ENCODE measurements around the gene SORL1-AS1.
"Not testable (repeated sequence)": the region's sequence is repeated elsewhere in the genome, so short reads cannot be mapped to it uniquely, and the experiment has no call there.

SORL1-AS1 gene

GRCh38 chr11:121426476-121427399 lies 26.0 kb downstream of the SORL1-AS1 start:
- no peak for DNase-seq

GRCh38 chr11:121425828-121426227 lies 26.9 kb downstream of the SORL1-AS1 start:
- no peak for DNase-seq

GRCh38 chr11:121422675-121423074 lies 30.1 kb downstream of the SORL1-AS1 start:
- DNase-seq, result no peak

DNA sequence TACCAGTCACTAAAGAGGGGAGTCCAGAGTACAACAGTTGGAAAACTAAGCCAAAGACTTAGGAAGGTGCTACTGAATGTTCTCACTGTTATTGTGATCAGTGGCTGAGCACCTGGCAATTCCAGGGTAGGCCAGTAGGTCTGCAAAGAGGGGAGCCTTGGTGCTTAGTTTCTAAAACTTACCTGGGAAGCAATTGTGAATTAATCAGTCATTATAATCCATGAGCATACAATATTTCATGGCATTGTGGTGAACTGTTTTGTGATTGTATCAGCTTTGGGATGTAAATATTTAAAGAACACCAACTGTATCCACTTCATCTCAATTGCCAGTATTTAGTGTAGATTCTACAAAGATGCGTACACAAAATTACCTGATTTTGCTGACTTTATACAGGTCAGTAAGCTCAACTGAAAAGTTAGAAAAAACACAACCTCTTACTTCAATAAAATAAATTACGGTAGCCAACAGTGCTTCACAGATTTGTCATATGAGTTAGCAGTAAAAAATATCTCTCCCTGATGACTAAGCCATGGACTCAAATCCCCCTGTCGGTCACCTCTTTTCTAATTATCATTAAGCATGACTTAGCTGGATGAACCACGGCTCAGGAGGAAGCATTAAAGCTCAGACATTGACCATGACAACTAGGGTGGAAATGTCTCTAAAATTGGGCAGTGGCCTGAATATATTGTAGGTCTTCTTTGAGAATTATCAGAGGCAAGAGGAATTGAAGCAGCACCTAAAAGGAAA lies 31.4 kb downstream of the SORL1-AS1 start:
- DNase-seq, result no peak

GRCh38 chr11:121420398-121420797 lies 32.4 kb downstream of the SORL1-AS1 start:
- no peak for DNase-seq

GRCh38 chr11:121419836-121420235 lies 32.9 kb downstream of the SORL1-AS1 start:
- DNase-seq, result no peak

DNA sequence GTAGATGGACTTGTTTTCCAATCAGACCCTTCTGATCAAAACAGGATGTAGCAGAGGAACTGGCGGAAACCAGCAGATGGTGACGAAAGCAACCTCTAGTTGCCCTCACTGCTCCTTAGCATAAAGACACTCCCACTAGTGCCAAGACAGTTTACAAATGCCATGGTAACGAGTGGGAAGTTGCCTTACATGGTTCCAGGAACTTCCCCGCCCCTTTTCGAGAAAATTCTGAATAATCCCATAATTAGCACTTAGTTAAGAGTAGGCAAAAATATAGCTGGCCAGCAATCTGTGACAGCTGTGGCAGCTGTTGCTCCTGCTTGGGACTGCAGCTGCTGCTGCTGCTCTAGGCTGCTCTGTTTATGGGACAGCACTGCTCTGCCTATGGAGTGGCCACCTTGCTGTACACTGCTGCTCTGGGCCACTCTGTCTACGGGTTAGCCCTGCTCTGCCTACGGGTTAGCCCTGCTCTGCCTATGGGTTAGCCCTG lies 34.1 kb downstream of the SORL1-AS1 start:
- no peak for DNase-seq

GRCh38 chr11:121417607-121418006 lies 35.2 kb downstream of the SORL1-AS1 start:
- DNase-seq, result no peak

- DNase-seq, result no peak
Observed at GRCh38 chr11:121417055-121417551, 35.7 kb downstream of the SORL1-AS1 start.

GRCh38 chr11:121415856-121416255 lies 36.9 kb downstream of the SORL1-AS1 start:
- DNase-seq, result no peak

DNA sequence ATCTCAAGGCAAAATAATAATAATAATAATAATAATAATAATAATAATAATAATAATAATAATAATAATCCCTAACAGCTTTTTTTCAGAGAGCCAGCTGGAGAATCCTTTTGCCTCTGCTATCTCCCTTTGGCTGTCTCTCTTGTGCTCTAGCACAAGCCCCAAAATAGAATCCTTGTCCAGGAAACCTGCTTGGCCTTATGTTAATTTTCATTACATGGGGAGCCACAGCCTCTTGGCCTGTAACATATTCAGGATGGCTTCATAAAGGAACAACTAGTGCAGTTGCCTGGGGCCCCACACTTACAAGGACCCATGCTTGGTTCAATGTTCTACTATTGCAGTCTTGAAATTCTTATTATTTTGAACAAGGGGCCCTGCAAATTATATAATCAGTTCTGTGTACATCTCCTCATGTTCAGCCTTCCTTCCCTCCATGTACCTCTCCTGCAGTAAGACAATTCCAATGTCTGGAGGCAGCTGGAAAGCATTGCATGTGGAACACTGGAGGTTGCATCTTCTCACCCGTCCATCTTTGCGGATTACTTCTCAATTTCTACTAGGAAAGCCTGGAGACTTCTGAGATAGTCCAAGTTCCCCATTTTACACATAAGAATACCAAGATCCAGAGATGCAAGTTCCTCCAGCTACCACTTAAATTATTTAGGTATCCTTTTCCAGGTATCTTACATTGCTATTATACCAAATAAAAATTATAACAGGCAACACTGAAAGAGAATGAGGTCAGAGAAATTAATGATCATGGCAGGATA lies 38.4 kb downstream of the SORL1-AS1 start:
- DNase-seq, result no peak

DNA sequence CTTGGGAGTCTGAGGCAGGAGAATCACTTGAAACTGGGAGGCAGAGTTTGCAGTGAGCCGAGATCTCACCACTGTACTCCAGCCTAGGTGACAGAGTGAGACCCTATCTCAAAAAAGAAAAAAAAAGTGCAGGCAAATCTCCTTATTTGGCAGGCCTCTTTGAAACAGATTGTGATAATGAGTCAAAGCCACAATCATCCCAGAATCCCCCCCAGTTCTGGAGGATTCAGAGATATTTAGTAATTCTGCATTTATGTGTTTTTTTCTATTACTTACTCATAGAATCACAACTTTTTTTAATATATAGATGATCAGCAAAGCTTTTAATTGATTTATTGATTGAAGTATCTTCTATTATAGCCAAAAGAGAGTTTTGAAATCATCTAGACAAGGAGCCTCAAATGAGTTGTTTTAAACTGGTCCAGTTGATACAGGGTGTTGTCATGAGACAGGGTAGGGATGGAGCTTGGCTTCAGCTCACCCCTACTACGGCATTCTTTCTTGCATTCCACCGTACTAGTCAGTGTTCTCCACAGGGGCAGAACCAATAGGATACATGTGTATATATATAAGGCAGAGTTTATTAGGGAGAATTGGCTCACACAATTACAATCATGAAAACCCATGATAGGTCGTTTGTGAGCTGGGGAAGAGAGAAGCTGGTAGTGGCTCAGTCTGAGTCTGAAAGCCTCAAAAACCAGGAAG lies 39.9 kb downstream of the SORL1-AS1 start:
- DNase-seq, result no peak

DNA sequence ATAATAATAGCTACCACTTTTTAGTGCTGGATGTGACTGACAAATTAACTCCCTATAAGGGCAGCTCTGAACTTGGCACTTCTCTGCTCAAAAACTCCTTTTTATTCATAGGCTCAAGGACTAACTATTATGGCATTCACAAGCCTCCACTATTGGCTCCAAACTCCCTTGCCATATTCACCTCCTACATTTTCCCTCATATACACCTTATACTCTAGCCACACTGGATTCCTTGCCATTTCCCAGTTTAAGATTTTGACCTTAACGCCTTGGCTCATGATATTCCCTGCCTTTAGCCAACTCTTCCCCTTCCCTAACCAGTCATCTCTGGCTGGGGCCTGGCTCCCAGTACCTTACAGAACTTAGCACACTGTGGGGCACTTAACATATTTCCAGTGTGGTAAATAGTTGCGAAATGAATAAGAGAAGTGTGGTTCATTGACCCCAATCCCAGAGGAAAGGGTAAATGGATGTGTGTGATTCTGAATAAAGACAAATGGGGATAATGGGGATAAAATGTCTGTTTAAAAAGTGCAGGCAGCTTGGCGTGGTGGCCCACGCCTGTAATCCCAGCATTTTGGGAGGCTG lies 40.7 kb downstream of the SORL1-AS1 start:
- no peak for DNase-seq

GRCh38 chr11:121411330-121411729 lies 41.4 kb downstream of the SORL1-AS1 start:
- not testable (repeated sequence) for DNase-seq

- not testable (repeated sequence) for DNase-seq
Observed at GRCh38 chr11:121410041-121410440, 42.7 kb downstream of the SORL1-AS1 start.

GRCh38 chr11:121408830-121409229 lies 43.9 kb downstream of the SORL1-AS1 start:
- no peak for DNase-seq

- no peak for DNase-seq
Observed at GRCh38 chr11:121406291-121406690, 46.5 kb downstream of the SORL1-AS1 start.

- DNase-seq, result no peak
Observed at GRCh38 chr11:121405646-121406045, 47.1 kb downstream of the SORL1-AS1 start.

- DNase-seq, result no peak
Observed at GRCh38 chr11:121394785-121395184, 58.0 kb downstream of the SORL1-AS1 start.

GRCh38 chr11:121393855-121394254 lies 58.9 kb downstream of the SORL1-AS1 start:
- no peak for DNase-seq

DNA sequence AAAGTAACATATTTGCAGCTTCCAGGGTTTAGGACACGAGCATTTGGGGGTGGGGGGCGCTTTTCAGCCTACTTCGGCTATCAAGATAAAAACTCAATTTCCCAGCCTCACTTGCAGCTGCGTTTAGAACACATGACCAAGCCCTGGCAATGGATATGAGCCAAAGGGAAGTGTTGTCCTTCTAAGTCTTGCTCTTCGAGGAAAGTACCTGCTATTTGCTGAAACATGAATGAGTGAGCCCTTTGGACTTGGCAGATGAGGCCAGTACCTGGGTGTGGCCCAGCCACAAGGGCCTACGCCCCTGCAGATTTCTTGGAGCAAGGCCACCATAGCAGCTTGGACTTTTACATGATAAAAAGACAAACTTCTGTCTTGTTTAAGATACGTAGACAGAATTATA lies 60.9 kb downstream of the SORL1-AS1 start:
- no peak for DNase-seq

DNA sequence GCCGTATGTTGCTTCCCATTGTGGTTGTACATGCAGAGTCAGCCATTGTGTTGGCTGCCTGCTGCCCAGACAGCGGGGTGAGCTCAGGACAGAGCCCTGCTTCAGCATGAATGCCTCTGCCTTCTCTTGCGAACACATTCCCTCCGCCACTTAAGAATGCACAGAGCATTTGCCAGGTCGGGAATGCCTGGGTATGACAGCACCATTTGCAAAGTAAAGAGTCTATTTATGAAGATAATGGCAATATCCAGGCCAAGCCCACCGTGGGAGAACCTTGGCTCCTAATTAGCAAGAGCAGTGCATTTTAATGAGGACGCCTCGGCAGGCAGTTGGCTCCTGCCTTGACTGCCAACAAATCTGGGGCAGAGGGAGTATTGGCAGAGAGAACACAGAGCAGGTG lies 63.1 kb downstream of the SORL1-AS1 start:
- DNase-seq, result peak; percentile 42

Data from DMS153 (cell line).